SH-SY5Y (cell line): ENCODE data around the gene PARVG.

ENCODE experiments used
- GATA2 ChIP-seq: IDR thresholded peaks from 2 replicates; pipeline ENCODE4 v1.6.1; 2011; ENCODE audit warnings: mild to moderate bottlenecking, low read depth, low read length
- GATA3 ChIP-seq: IDR thresholded peaks from 2 replicates; pipeline ENCODE4 v1.6.1; 2011; ENCODE audit warnings: low read depth, mild to moderate bottlenecking, low read length, moderate library complexity

Gene PARVG

GRCh38 chr22:44180706-44181032 is at the start of gene PARVG:
PARVG (plus strand) TSS chr22:44180925; CDS start chr22:44183330, 2,405 bp downstream.
- TF ChIP-seq GATA2 (no peak), GATA3 (no peak)

DNA sequence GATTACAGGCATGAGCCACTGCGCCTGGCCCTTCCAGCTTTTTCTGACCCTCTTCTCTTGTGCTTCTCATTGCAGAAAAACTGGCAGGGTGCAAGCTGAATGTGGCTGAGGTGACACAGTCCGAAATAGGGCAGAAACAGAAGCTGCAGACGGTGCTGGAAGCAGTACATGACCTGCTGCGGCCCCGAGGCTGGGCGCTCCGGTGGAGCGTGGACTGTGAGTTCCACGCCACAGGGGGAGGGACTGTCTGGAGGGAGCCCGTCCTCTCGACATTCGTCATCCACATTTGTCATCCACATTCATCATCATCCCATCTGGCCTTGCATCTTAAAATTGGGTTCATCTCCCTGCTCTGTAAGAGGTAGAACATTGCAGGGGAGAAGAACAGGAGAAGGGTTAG is 49.3 kb upstream of the PARVG start:
- TF ChIP-seq GATA2 (no peak), GATA3 (no peak)

DNA sequence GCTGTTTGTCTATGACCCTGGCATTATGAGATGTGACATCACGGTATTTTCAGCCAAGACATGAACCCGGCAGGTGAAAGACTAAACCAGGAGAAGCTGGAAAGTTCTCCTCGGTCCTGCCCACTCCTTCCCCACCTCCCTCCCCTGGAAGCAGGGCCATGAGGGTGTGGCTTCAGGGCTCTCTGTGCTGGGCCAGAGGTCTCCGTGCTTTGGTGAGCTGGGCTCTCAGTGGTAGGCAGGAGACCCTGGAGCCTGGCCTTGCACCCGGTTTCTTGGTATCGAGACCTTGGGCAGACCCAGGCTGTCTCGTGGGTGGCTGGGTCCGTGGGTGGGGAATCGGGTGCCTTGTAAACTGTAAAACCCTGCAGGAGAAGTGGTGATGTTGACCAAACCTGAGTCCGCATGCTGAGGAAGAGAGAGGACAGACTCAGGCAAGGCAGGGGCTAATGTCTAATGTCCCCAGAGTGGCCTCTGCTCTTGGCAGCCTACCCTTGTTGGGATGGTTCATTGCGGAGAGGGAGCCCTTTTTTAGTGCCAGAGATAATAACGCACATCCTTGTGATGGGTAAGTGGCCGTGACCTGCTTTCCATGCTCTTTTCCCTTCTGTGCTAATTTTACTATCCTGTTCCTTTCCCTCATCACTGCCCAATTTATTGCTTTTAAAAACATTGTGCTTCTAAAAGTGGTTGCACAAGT is 48.6 kb upstream of the PARVG start:
- no peak for TF ChIP-seq GATA3
- TF ChIP-seq GATA2, result no peak

DNA sequence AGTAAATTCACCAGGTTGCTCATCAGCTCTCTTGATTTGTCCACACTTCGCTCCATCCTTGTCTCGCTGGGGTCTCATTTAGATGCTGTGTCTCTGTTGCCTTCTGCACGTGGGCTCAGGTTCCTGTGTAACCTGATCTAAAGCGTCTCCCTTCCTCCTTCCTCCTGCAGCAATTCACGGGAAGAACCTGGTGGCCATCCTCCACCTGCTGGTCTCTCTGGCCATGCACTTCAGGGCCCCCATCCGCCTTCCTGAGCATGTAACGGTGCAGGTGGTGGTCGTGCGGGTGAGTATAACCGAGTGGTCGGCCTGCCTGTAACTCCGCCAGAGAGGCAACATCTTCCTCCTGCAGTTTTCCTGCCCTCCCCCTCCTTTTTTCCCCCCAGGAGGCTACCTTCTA is 48.0 kb upstream of the PARVG start:
- TF ChIP-seq GATA3, result no peak
- no peak for TF ChIP-seq GATA2

- no peak for TF ChIP-seq GATA2
- no peak for TF ChIP-seq GATA3
These were observed 47.6 kb upstream of the PARVG start for GRCh38 chr22:44133161-44133560.

DNA sequence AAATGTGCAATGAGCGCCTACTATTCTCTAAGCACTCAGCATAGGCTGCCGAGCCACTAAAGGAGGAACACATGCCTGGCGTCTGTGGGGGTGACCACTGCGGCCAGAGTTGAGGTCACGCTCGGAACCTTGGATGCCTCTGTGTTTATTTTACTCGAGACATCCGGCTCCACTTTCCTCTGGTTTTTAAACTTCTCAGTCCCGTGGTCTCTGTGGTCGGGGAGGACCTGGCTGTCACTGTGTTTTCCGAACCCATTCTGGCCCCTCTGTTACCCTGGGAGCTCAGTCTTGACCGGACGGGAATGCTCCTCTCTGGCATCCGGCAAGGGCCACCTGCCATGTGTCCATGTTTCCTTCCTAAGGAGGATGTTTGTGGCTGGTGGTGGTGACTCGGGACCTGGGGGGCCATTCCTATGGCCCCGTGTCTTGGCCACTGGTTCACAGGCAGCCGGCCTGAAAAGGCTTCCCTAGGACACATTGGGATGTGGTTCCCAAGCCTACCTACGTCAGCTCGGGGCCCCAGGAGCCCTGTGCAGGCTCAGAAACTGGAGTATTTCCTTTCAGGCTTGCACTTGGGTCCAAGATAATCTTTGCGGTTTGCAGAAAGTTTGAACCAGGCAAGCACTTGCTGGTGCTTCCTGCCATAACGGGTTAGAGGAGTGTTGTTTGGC is 46.7 kb upstream of the PARVG start:
- TF ChIP-seq GATA3 (no peak), GATA2 (no peak)

GRCh38 chr22:44136112-44136511 is 44.6 kb upstream of the PARVG start:
- no peak for TF ChIP-seq GATA2
- no peak for TF ChIP-seq GATA3

DNA sequence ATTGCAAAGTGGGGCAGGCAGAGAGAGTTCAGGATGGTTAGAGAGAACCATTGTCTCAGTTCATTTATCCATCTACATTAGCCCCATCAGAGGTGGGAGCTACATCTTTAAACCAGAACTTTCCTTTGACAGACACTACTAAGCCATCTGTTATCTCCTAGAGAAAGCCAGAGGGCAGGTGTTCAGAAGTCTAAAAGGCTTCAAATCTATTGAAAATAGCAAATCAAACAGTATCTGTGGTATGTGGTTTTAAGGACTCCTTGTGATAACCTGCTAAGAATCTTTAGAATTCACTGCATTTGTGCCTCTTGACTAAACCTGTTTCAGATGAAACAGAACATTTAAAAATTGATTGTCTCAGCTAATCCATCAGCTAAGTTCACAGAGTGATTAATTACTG is 43.9 kb upstream of the PARVG start:
- TF ChIP-seq GATA3 (no peak), GATA2 (no peak)

GRCh38 chr22:44137415-44137814 is 43.3 kb upstream of the PARVG start:
- no peak for TF ChIP-seq GATA2
- TF ChIP-seq GATA3, result no peak

DNA sequence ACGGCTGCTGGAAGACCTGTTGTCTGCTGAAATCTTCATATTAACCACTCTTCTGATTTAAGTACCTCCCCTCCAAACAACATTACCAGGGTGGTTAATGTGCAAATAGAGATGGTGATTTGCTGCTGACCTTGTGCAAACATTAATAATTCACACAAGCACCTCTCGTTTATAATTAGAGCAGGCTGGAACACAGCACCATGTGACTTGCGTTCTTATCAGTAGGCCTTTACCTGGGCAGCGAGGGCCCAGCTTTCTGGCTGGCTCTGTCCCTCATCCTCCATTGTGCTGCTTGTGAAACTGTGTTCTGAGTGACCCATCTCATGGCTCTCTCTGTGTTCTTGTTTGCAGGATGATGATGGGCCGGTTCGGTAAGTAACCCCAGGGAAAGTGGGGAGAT is 41.0 kb upstream of the PARVG start:
- no peak for TF ChIP-seq GATA3

DNA sequence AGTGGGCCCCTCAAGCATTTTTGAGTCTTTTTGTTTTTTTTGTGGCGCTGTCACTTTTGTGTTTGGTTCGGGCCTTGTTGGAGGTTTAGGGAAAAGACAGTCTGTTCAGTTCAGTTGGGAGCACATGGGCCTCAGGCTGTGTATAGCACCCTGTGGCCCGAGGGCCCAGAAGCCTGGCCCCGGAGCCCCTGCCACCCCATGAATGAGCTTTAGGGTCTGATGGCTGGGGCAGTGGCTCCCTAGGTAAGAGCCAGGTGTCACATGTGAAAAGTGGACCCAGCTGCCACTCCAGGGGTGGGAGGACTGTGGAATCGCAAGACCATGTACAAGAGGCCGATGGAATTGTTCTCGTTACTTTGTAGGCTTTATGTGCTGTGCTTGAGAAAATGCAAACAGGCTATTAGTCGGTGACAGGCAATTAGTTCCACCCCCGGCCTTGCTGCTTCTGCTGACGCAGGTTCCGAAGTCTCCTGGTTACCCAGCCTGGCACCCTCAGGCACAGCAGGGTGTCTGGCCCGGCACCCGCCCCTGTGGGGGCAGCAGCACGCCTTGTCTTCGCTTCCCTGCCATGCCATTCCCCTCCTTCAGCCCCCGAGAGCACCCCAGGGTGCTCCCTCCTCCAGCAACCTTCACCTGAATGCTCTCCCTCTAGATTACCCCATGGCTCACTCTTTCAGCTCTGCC is 38.2 kb upstream of the PARVG start:
- TF ChIP-seq GATA3, result no peak
- no peak for TF ChIP-seq GATA2

DNA sequence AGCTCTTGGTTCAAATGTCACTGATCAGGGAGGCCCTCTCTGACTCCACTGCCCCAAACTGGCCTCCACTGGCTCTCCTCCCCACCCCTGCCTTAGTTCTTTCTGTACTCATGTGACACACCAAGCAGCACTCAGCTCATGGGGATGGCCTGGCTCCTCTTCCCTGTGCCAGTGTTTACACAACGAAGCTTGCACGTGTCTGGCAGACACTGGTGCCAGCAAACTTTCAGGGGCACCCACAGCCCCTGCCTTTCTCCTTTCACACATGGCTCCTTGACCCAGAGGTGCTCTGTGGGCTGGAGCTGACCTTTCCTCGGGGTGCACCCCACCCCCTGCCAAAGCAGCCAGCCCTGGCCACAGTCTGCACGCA is 37.6 kb upstream of the PARVG start:
- TF ChIP-seq GATA3, result no peak
- TF ChIP-seq GATA2, result no peak

DNA sequence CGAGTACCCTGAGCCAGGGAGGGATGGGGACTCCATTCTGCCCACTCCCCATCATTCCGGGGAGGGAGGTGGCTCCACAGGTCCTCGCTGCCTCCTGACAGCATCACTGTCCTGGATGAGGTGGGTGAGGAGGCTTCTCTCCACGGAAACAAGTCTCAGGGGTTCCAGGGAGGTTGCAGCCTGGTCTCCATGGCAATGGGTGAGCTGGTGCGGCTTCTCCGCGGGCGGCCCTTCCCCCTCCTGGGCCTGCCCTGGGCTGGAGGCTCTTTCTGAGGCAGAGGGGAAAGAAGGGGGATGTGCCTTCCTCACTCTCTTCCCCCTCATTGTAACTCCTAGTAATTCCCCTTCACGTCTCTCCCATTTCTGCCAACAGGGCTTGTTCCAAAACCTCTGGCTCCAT is 37.1 kb upstream of the PARVG start:
- no peak for TF ChIP-seq GATA2

DNA sequence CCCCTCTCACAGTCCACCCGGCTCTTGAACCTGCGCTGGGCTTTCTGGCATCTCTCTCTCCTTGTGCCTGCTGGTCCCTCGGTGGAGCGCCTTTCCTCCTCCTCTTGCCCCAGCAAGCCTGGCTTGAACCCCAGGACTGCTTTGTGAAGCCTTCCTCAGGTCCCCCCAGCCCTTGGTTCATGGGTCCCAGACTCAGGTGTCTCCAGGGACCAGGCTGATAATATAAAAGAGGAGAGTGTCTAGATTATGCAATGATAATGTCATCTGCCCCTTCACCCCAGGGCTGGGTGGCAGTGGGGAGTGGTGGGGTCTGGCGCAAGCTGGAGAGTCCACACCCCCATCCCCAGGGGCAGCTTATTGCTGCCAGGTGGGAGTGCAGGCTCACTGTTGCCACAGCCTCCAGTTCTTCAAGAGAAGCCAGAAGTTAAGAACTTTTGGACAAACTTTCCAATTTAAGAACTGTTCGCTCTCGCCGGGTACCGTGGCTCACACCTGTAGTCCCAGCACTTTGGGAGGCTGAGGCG is 36.6 kb upstream of the PARVG start:
- no peak for TF ChIP-seq GATA2
- no peak for TF ChIP-seq GATA3

DNA sequence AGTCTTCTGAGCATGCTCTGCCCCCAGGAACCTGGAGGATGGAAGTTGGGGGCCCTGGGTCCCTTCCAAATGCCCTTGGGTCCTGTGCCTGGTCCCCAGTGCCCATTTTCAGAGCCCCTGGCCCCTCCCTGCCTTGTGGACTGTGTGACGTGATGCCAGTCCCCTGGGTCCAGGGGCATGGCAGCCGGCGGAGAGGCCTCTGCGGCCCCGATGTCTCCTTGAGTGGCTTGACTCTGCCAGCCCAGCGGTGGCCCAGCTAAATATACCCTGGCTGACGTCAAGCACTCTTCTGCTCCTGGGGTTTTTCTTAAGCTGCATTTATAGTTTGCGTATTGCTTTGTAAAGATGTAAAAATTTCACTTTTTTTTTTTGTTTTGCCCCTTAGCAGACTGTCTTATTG is 35.2 kb upstream of the PARVG start:
- TF ChIP-seq GATA2 (no peak), GATA3 (no peak)
